Measurements from ENCODE around the gene CIROP. TPM values are rescaled to one million over a fixed set of nuclear protein-coding genes. Genes with fewer than 3 reads are reported as not detected.

CIROP gene
- total RNA-seq, 2 experiments from 2014 or later: not detected

GRCh38 chr14:23099212-23099861, 5.5 kb downstream of the CIROP start:
- DNase-seq: no peak
- ChIA-PET POLR2A (no interaction called here), CTCF (interaction anchor here (0.6 to 5.5 kb wide), 6 partner anchors 10 to 281 kb away, joined by 3 to 24 read pairs (median 4); no protein-coding TSS in a partner anchor)
- Mint-ChIP-seq H3K27me3 (no peaks in the 10 kb centered on the region), H3K4me1 (ENCODE audit: low read depth) (peaks cover 17% of the 10 kb centered on the region), H3K4me3 (no peak overlapping the region), H3K36me3 (peaks cover 23% of the 10 kb centered on the region), H3K9me3 (no peaks in the 10 kb centered on the region), H3K27ac (no peak overlapping the region)
- intact Hi-C loops (cut with micrococcal nuclease): no loop called here

- H3K4me1 Mint-ChIP-seq (ENCODE audit: low read depth): peaks cover 27% of the 10 kb centered on the region
- H3K27ac Mint-ChIP-seq: no peak overlapping the region
- H3K36me3 Mint-ChIP-seq: peaks cover 29% of the 10 kb centered on the region
- intact Hi-C loops (cut with micrococcal nuclease): no loop called here
- ChIA-PET POLR2A (interaction anchor here (0.9 to 1.4 kb wide), 2 partner anchors 64 to 204 kb away, joined by 3 to 5 read pairs; partner anchors contain the start of gene PSMB5), CTCF (interaction anchor here (0.6 to 1.9 kb wide), 6 partner anchors 12 to 111 kb away, joined by 3 to 14 read pairs (median 7); no protein-coding TSS in a partner anchor)
- no peak for DNase-seq
- no peaks in the 10 kb centered on the region for H3K27me3 Mint-ChIP-seq
- H3K9me3 Mint-ChIP-seq: no peaks in the 10 kb centered on the region
- no peak overlapping the region for H3K4me3 Mint-ChIP-seq
Measured at GRCh38 chr14:23097786-23098185, 7.0 kb downstream of the CIROP start.

- Mint-ChIP-seq H3K27ac (no peak within 1 kb of the TSS), H3K4me1 (ENCODE audit: low read depth) (peaks cover 40% of the 10 kb centered on the region), H3K36me3 (peaks cover 40% of the 10 kb centered on the region), H3K4me3 (no peak within 1 kb of the TSS), H3K9me3 (no peaks in the 10 kb centered on the region), H3K27me3 (no peaks in the 10 kb centered on the region)
- CTCF ChIA-PET: interaction anchor here (0.6 to 3.4 kb wide), 20 partner anchors 10 to 231 kb away, joined by 3 to 64 read pairs (median 6); partner anchors contain the start of genes CDH24 and PABPN1
- peak; percentile 100 for DNase-seq
- POLR2A ChIA-PET: interaction anchor here (0.6 to 2.1 kb wide), 14 partner anchors 10 to 251 kb away, joined by 3 to 17 read pairs (median 5); partner anchors contain the start of genes HOMEZ, LRP10, PABPN1 and PPP1R3E
- intact Hi-C loops (cut with micrococcal nuclease): loop anchor here (1.0 to 2.0 kb wide), 7 partner anchors 10 to 457 kb away; partner anchors contain the start of genes PABPN1 and PSMB5
Measured at GRCh38 chr14:23095196-23096108, 9.3 kb downstream of the CIROP start, which contains the start of gene C14orf119. C14orf119 (plus strand) TSS chr14:23095505; CDS start chr14:23097659, 2,154 bp downstream.

GRCh38 chr14:23094666-23095195, 10.1 kb downstream of the CIROP start, which contains the start of gene ACIN1:
ACIN1 (minus strand) TSS chr14:23095136; CDS start chr14:23095112, 24 bp downstream.
- Mint-ChIP-seq H3K4me3 (no peak within 1 kb of the TSS), H3K36me3 (peaks cover 48% of the 10 kb centered on the region), H3K9me3 (no peaks in the 10 kb centered on the region), H3K4me1 (ENCODE audit: low read depth) (peaks cover 44% of the 10 kb centered on the region), H3K27me3 (no peaks in the 10 kb centered on the region), H3K27ac (no peak within 1 kb of the TSS)
- intact Hi-C loops (cut with micrococcal nuclease): loop anchor here (1.0 to 2.0 kb wide), 7 partner anchors 9 to 458 kb away; partner anchors contain the start of genes PABPN1 and PSMB5
- ChIA-PET POLR2A (interaction anchor here (0.6 to 2.1 kb wide), 13 partner anchors 9 to 251 kb away, joined by 3 to 17 read pairs (median 6); partner anchors contain the start of genes HOMEZ, LRP10, PABPN1 and PPP1R3E), CTCF (interaction anchor here (0.6 to 3.4 kb wide), 18 partner anchors 9 to 232 kb away, joined by 3 to 64 read pairs (median 6); partner anchors contain the start of genes CDH24 and PABPN1)
- peak; percentile 81 for DNase-seq

GRCh38 chr14:23093991-23094665, 10.7 kb downstream of the CIROP start:
- H3K27ac Mint-ChIP-seq: no peak overlapping the region
- DNase-seq: no peak
- ChIA-PET CTCF (interaction anchor here (0.6 to 3.4 kb wide), 18 partner anchors 9 to 233 kb away, joined by 3 to 64 read pairs (median 6); partner anchors contain the start of genes CDH24 and PABPN1), POLR2A (interaction anchor here (1.5 to 2.1 kb wide), 8 partner anchors 8 to 228 kb away, joined by 3 to 17 read pairs (median 10); partner anchors contain the start of genes PABPN1, PPP1R3E and PRMT5)
- H3K4me1 Mint-ChIP-seq (ENCODE audit: low read depth): peaks cover 50% of the 10 kb centered on the region
- no peaks in the 10 kb centered on the region for H3K9me3 Mint-ChIP-seq
- no peaks in the 10 kb centered on the region for H3K27me3 Mint-ChIP-seq
- no peak overlapping the region for H3K4me3 Mint-ChIP-seq
- H3K36me3 Mint-ChIP-seq: peaks cover 52% of the 10 kb centered on the region
- intact Hi-C loops (cut with micrococcal nuclease): loop anchor here (2.0 kb wide), 1 partner anchor 459 kb away; no protein-coding TSS in a partner anchor

- Mint-ChIP-seq H3K4me1 (ENCODE audit: low read depth) (peaks cover 50% of the 10 kb centered on the region), H3K36me3 (peaks cover 46% of the 10 kb centered on the region), H3K4me3 (no peak overlapping the region), H3K27me3 (no peaks in the 10 kb centered on the region), H3K27ac (peak overlapping the region; percentile 74), H3K9me3 (no peaks in the 10 kb centered on the region)
- DNase-seq: no peak
- ChIA-PET POLR2A (interaction anchor here (1.8 kb wide), 1 partner anchor 26 kb away, joined by 8 read pairs; no protein-coding TSS in a partner anchor), CTCF (interaction anchor here (2.3 to 3.4 kb wide), 6 partner anchors 8 to 207 kb away, joined by 11 to 64 read pairs (median 34); no protein-coding TSS in a partner anchor)
- intact Hi-C loops (cut with micrococcal nuclease): no loop called here
Measured at GRCh38 chr14:23093526-23093925, 11.3 kb downstream of the CIROP start.

- intact Hi-C loops (cut with micrococcal nuclease): no loop called here
Measured at GRCh38 chr14:23093104-23093503, 11.7 kb downstream of the CIROP start.

GRCh38 chr14:23091294-23092225, 13.2 kb downstream of the CIROP start:
- Mint-ChIP-seq H3K36me3 (peaks cover 48% of the 10 kb centered on the region), H3K4me3 (no peak overlapping the region), H3K9me3 (no peaks in the 10 kb centered on the region), H3K27ac (peak overlapping the region; percentile 79), H3K27me3 (no peaks in the 10 kb centered on the region), H3K4me1 (ENCODE audit: low read depth) (peaks cover 48% of the 10 kb centered on the region)
- intact Hi-C loops (cut with micrococcal nuclease): no loop called here
- ChIA-PET CTCF (interaction anchor here (1.0 to 7.2 kb wide), 11 partner anchors 12 to 162 kb away, joined by 3 to 67 read pairs (median 6); partner anchors contain the start of genes AJUBA and CDH24), POLR2A (interaction anchor here (1.2 kb wide), 2 partner anchors 12 to 20 kb away, joined by 3 read pairs; no protein-coding TSS in a partner anchor)
- no peak for DNase-seq

More at GRCh38 chr14:23093104-23093503, 11.7 kb downstream of the CIROP start:
- H3K27ac Mint-ChIP-seq: peak overlapping the region; percentile 74
- DNase-seq: no peak
- H3K27me3 Mint-ChIP-seq: no peaks in the 10 kb centered on the region
- H3K9me3 Mint-ChIP-seq: no peaks in the 10 kb centered on the region
- H3K4me3 Mint-ChIP-seq: peak overlapping the region; percentile 43
- H3K36me3 Mint-ChIP-seq: peaks cover 47% of the 10 kb centered on the region
- H3K4me1 Mint-ChIP-seq (ENCODE audit: low read depth): peaks cover 50% of the 10 kb centered on the region
- ChIA-PET CTCF (interaction anchor here (1.2 to 3.6 kb wide), 4 partner anchors 16 to 110 kb away, joined by 3 to 42 read pairs (median 10); partner anchors contain the start of gene AJUBA), POLR2A (interaction anchor here (1.2 kb wide), 1 partner anchor 14 kb away, joined by 3 read pairs; no protein-coding TSS in a partner anchor)

- DNase-seq: no peak
- ChIA-PET POLR2A (no interaction called here), CTCF (interaction anchor here (0.6 to 7.2 kb wide), 5 partner anchors 13 to 129 kb away, joined by 3 to 67 read pairs (median 8); no protein-coding TSS in a partner anchor)
- Mint-ChIP-seq H3K27ac (peak overlapping the region; percentile 23), H3K4me1 (ENCODE audit: low read depth) (peaks cover 59% of the 10 kb centered on the region), H3K36me3 (peaks cover 56% of the 10 kb centered on the region), H3K4me3 (no peak overlapping the region), H3K27me3 (no peaks in the 10 kb centered on the region), H3K9me3 (no peaks in the 10 kb centered on the region)
- intact Hi-C loops (cut with micrococcal nuclease): no loop called here
Measured at GRCh38 chr14:23090254-23090636, 14.5 kb downstream of the CIROP start.

Data from activated CD4-positive, alpha-beta memory T cell treated with anti-CD3 and anti-CD28 coated beads for 36 hours (primary cell).